DND-41 (cell line): Measurements from ENCODE around the gene PSTPIP1.

Experiments used
- CTCF ChIP-seq: IDR thresholded peaks from 2 replicates; pipeline ENCODE4 v1.5.1; 2012; ENCODE audit warnings: borderline replicate concordance, low read length, moderate library complexity, mild to moderate bottlenecking; ENCODE audit not compliant: poor library complexity, severe bottlenecking; ENCODE audit errors: extremely low read depth
- EZH2 ChIP-seq: IDR thresholded peaks from 3 replicates; pipeline ENCODE4 v1.6.1; 2012; ENCODE audit warnings: borderline replicate concordance, low read depth, mild to moderate bottlenecking, moderate library complexity, low read length, inconsistent platforms; ENCODE audit not compliant: severe bottlenecking

- TF ChIP-seq CTCF (no peak), EZH2 (no peak)
These were observed 79.4 kb downstream of the PSTPIP1 start for GRCh38 chr15:77074350-77074749.
